Astrocyte (in vitro differentiated cells and primary cell): ENCODE data around the gene OR10J4.

Source experiments
- EZH2 ChIP-seq: IDR thresholded peaks from 2 replicates; pipeline ENCODE4 v1.6.1; 2012; ENCODE audit warnings: mild to moderate bottlenecking, low read length, inconsistent platforms; ENCODE audit not compliant: insufficient read depth
- TF ChIP-seq, protein P1 (sequence below): IDR thresholded peaks from 2 replicates; pipeline ENCODE4 v1.5.1; 2011; ENCODE audit warnings: low read depth, mild to moderate bottlenecking, inconsistent platforms, low read length, moderate library complexity; ENCODE audit not compliant: insufficient read depth

DNA sequence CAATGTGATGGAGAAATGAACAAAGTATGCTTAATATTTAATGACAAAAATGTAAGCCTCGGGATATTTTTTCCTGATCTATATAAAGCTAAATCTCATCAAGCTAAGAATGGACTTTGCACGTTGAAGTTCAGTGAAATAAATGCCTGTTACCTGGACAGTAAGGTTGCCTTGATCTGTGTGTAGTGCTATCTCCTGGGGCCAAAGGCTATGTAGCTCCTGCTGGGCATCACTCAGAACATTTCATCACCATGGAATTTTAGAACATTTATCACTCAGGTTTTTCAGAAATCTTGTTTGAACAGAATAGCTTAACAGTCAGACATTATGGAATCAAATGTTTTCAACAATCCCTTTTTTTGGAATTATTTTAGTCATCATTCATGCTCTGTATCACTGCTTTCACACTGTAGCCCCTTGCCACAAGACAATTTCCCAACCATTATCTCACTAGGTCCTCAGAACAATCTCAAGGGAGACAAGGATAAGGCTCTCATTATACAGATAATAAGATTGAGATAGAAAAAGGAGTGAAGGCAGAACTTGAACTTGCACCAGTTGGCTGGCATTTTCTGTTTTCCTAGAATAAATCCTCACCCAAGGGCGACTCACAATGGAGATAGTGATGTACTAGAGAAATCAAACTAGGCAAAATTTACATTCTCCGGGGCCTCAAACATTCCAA, 11.2 kb downstream of the OR10J4 start:
- TF ChIP-seq, protein P1, sequence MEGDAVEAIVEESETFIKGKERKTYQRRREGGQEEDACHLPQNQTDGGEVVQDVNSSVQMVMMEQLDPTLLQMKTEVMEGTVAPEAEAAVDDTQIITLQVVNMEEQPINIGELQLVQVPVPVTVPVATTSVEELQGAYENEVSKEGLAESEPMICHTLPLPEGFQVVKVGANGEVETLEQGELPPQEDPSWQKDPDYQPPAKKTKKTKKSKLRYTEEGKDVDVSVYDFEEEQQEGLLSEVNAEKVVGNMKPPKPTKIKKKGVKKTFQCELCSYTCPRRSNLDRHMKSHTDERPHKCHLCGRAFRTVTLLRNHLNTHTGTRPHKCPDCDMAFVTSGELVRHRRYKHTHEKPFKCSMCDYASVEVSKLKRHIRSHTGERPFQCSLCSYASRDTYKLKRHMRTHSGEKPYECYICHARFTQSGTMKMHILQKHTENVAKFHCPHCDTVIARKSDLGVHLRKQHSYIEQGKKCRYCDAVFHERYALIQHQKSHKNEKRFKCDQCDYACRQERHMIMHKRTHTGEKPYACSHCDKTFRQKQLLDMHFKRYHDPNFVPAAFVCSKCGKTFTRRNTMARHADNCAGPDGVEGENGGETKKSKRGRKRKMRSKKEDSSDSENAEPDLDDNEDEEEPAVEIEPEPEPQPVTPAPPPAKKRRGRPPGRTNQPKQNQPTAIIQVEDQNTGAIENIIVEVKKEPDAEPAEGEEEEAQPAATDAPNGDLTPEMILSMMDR: no peak
- no peak for TF ChIP-seq EZH2
